Breast epithelium (tissue), 3 donors: Measurements from ENCODE around the gene SAP30.

Experiments
- POLR2A ChIP-seq: fragments of 450-650 bp; IDR thresholded peaks from one replicate; pipeline ENCODE4 v1.6.1; 2016; ENCODE audit warnings: antibody characterized with exemption, mild to moderate bottlenecking, moderate library complexity
- TF ChIP-seq, protein P1 (sequence below), 3 donors: fragments of 450-650 bp; IDR thresholded peaks; one replicate each; pipeline ENCODE4 v1.5.1; 2016 to 2017; ENCODE audit warnings: antibody characterized with exemption in 3 of 3, mild to moderate bottlenecking in 3 of 3, moderate library complexity in 3 of 3

DNA sequence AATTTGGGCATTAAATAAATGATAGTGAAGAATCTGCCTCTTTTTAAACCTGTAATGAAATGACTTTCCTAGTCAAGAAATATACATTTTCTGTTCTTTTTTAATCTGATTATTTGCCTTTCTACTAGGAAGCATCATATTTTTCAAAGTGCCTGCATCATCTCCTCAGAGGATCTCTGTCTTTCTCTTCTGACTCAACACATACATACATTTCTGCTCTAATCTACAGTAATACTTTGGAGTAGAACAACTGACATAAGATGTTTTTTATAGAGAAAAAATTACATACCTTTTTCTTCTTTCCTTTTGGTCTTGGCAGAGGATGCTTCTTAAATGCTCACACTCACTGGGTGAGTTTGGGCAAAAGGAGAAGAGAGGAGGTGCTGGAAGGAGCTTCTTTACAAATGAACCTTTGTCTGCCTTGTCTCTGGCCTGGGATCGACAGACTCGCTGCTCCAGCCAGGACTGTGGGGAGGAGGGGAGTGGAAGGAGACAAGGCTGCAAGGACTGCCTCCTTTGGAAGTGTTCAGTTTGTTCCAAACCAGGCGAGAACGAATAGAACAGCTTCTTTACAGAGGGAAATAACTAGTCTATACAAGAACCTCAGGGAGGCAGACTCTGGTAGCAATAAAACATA is 28.1 kb downstream of the SAP30 start, which contains the start of gene SCRG1:
- TF ChIP-seq, protein P1, sequence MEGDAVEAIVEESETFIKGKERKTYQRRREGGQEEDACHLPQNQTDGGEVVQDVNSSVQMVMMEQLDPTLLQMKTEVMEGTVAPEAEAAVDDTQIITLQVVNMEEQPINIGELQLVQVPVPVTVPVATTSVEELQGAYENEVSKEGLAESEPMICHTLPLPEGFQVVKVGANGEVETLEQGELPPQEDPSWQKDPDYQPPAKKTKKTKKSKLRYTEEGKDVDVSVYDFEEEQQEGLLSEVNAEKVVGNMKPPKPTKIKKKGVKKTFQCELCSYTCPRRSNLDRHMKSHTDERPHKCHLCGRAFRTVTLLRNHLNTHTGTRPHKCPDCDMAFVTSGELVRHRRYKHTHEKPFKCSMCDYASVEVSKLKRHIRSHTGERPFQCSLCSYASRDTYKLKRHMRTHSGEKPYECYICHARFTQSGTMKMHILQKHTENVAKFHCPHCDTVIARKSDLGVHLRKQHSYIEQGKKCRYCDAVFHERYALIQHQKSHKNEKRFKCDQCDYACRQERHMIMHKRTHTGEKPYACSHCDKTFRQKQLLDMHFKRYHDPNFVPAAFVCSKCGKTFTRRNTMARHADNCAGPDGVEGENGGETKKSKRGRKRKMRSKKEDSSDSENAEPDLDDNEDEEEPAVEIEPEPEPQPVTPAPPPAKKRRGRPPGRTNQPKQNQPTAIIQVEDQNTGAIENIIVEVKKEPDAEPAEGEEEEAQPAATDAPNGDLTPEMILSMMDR (IDR thresholded peaks at IDR 0.05), result no peak
- no peak for TF ChIP-seq POLR2A
